Activated gamma-delta T cell treated with Interleukin-2 at 50 U/mL for 16 hours (primary cell): ENCODE results near the gene SH3TC1.

Source experiments
- DNase-seq: peaks from one replicate; pipeline ENCODE4 v3.0.0-alpha.2; 2020

The SH3TC1 gene

GRCh38 chr4:8247047-8247930 lies 48.2 kb downstream of the SH3TC1 start:
- DNase-seq, result no peak

DNA sequence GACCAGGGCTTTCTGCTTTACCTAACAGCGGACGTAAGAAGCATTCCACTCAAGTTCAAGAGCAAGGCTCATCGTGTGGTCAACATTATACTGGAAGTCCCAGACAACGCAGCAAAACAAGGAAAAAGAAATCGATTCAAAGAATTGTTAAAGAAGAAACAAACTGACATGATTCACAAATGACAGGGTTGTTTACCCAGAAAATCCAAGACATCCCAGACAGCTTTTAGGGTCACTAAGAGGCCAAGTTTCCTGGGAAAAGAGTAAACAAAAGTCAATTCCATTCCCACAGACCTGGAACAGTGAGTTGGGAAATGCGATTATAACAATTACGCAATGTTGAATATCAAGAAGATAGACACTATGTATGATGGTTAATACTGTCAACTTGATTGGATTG lies 49.0 kb downstream of the SH3TC1 start:
- no peak for DNase-seq

DNA sequence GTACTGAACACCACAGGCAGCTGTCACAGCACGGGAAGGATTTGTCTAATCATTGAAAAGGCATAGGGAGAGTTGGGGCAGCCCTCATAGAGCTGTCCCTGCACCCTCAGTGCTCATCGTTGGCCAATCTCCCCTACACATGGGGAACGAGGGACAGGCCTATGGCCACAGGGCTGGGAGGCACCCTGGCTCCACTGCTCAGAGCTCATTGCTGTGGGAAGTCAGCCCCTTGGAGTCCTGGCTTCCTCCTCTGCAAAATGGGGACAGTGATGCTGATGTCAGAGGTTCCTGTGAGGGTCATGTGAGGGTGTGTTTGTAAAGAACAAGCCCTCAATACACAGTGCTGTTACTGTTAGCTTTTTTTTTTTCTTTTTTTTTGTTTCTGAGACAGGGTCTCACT lies 51.1 kb downstream of the SH3TC1 start:
- no peak for DNase-seq

DNA sequence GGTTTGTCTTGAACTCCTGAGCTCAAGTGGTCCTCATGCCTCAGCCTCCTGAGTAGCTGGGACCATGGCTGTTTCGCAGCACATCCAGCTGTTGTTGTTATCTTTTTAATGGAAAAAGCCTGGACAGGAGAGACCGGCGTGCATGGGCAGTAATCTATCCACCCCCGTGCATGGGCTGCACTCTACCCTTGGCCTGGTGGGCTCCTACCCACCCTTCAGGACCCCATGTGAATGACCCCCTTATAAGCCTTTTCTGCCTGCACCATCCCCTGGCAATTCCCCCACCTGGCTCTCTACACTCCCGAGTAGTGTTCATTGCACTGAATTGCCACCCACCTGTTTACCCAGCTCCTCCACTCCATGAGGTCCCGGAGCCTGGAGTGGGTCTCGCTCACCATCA lies 51.5 kb downstream of the SH3TC1 start:
- DNase-seq, result no peak

GRCh38 chr4:8251110-8251883 lies 52.2 kb downstream of the SH3TC1 start:
- no peak for DNase-seq

DNA sequence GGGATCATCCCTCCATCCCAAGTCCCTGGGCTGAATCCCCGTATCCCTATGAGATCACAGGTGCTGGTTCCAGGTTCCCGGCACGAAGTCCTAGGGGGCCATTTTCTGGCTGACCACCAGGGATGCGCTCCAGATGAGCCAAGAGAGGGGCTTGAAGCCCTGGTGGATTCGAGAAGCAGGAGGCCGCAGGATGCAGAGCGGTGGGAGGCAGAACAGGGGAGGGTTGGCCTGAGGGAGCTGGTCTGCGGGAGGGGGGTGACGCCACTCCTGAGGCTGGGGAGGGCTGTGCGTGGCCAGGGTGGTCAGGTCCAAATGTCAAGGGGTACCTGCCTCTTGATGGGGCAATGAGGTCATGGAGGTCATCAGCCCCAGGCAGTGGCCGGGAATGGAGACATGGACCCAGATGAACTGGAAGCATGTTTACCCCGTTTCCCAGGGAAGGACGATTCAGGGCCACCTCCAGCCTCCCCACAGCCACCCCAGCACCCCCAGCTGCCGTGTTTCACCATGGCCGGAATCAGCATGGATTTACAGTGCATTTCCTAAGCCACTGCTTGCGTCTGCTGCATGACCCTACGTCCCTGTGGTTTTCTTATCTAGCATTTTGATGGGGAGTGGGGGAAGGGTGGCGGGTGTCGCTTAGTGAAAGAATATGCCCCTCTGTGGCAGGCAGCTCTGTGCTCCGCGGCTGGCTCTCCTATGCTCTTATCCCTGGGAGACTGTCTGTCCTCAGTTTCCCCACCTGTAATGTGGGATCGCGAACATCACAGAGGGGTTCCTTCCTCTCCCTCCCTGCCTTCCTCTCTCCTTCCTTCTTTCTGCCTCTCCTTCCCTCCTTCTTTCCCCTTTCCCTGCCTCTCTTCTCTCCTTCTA lies 53.4 kb downstream of the SH3TC1 start:
- DNase-seq, result no peak

- no peak for DNase-seq
Observed at GRCh38 chr4:8254076-8254475, 55.0 kb downstream of the SH3TC1 start.

GRCh38 chr4:8255698-8256441 lies 56.8 kb downstream of the SH3TC1 start:
- DNase-seq, result no peak

DNA sequence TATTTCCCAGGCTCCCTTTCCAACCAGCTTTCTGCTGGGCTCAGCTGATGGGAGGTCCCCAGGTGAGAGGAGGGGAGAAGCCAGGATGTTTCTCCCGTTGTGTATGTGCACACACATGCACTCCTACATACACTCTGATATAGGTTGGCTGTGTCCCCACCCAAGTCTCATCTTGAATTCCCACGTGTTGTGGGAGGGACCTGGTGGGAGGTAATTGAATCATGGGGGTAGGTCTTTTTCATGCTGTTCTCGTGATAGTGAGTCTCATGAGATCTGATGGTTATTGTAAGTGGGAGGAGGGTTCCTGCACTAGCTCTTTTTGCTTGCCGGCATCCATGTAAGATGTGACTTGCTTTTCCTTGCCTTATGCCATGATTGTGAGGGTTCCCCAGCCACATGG lies 58.8 kb downstream of the SH3TC1 start:
- DNase-seq, result no peak

DNA sequence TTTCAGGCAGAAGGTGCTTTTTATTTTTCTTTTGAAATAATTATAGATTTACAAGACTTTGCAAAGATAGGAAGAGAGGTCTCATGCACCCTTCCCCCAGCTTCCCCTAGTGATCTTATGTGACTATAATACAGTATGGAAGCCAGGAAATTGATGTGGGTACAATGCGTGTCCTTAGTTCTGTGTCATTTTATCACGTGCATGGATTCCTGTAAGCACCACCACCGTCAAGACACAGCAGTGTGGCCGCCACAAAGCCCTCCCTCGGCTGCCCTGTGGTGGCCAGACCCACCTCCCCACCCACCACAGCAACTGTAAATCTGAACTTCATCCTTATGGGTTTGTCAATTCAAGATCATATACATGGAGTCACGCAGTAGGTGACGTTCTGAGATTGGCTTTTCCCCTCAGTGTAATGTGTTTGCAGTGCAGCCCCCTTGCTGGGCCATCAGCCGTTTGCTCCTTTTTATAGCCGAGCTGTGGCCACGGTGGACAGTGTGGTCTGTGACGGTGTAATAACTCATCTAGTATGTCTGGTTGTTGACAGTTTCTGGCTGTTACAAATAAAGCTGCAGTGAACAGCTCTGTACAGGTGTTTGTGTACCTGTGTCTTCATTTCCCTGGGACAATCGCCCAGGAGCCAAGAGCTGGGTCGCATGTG lies 59.6 kb downstream of the SH3TC1 start:
- no peak for DNase-seq

- no peak for DNase-seq
Observed at GRCh38 chr4:8259743-8260430, 60.8 kb downstream of the SH3TC1 start.

DNA sequence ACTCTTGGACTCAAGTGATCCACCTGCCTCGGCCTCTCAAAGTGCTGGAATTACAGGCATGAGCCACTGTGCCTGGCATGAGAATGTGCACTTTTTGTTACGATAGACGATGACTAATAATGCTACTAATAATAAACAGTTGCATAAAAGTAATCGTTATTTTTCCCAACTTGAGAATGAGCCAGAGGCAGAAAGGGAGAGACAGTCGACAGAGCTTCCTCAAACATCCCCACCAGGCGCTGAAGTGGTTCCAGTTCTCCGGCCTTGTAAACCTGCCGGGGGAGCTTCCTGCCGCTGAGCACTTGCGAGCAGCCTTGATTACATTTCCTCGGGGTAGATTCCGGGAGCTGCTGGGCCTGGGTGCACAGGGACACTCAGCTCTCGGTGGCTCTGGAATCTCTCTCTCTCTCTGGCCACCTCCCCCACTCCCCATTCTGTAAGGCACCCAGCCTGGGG lies 61.6 kb downstream of the SH3TC1 start:
- DNase-seq, result no peak

DNA sequence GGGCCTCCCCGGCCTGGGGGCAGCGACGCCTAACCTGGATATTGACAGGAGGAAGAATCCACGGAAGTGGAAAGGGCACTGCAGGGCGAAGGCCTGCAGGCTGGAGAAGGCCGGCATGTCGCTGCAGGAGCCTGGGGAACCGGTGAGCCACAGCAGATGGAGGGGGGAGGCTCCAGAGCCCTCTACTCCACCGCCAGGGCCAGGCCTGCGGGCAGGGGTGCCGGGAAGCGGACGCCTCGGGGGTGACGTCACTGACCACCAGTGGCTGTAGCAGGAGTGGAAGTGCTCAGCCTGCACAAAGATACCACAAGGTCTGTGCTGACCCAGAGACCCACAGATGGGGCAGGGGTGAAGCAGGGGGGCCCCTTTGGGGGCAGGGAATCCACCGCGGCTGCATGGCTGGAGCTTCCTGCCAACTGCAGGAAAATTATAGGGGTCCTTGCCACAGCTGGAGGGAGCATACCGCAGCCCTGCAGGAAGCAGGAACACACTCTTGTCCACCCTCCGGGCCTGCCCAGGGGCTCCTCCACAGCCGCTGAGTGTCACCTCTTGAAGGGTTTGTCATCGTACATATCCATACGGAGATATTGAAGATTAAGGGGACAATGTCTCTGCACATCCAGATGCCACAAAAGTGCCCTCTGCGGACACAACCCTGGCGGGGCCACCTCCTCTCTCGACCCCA lies 62.9 kb downstream of the SH3TC1 start:
- DNase-seq, result no peak

- DNase-seq, result no peak
Observed at GRCh38 chr4:8262637-8263322, 63.7 kb downstream of the SH3TC1 start.

DNA sequence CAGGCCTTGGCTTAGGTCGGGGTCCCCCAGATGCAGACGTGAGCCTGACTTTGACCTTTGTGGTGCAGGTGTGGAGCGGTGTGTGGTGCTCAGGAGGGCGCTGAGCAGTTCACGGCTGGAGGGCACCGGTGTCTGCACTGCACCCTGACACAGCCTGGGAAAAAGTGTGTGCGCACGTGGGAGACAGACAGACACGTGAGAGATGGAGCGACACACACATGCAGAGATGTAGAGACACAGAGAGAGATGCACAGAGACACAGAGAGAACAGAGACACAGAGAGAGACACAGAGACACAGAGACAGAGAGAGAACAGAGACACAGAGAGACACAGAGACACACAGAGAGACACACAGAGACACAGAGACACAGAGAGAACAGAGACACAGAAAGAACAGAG lies 64.3 kb downstream of the SH3TC1 start:
- no peak for DNase-seq

GRCh38 chr4:8264106-8264505 lies 65.0 kb downstream of the SH3TC1 start:
- no peak for DNase-seq

GRCh38 chr4:8265171-8265929 lies 66.3 kb downstream of the SH3TC1 start:
- no peak for DNase-seq

DNA sequence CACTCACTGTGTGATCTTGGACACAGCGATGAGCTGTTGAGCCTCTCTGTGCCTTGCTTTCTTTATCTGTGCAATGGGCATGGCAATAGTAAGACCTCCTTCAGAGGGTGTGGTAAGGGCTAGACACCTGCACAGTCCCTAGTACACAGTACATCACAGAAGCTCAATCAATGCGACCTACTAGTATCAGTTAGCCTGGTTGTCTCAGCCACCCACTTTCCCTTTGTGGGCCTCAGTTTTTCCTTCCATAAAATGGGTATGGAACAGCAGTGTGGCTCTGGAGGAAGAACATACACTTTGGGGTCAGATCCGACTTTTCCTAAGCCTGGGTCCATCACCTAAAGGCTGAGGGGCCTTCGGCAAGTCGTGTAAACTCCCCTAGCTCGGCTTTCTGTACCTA lies 67.0 kb downstream of the SH3TC1 start:
- DNase-seq, result no peak

DNA sequence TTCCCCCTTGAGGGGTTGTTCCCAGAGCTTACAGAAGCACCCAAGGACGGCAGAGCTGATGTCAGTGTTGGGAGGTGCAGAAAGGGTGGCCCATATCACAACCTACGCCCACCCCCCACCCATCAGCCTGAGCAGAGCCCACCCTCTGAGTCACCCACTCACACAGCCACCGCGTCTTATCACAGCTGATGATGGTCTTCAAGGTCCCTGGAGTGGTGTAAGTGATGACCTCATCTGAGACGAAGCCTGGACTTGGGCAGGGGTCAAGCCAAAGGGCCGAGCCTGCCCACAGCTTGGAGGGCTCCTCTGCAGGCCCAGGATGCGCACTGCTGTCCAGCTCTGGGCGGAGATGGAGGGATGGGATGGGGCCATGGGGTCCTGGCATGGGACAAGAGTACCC lies 67.4 kb downstream of the SH3TC1 start:
- DNase-seq, result no peak
